Liver (tissue), 9 donors: ENCODE results near the gene MECP2. TPM values are rescaled to one million over a fixed set of nuclear protein-coding genes. Genes with fewer than 3 reads are reported as not detected.

Source experiments
- DNase-seq: peaks from one replicate; pipeline ENCODE4 v3.0.0-alpha.2; 2017; ENCODE audit warnings: low spot score
- H3K27ac ChIP-seq, 2 donors: one replicate each; pipeline ENCODE4 v1.7.0; 2013; ENCODE audit warnings: inconsistent platforms in 2 of 2, low read length in 2 of 2, control low read depth in 1 of 2, low read depth in 1 of 2, mild to moderate bottlenecking in 1 of 2
- H3K27me3 ChIP-seq, 4 donors: one replicate each; pipeline versions ENCODE4 v1.6.1 to v1.7.0; 2013; ENCODE audit warnings: low read length in 3 of 4, inconsistent platforms in 1 of 4, mild to moderate bottlenecking in 1 of 4, moderate library complexity in 1 of 4; ENCODE audit not compliant: control insufficient read depth in 4 of 4, insufficient read depth in 4 of 4
- H3K36me3 ChIP-seq, 4 donors: one replicate each; pipeline versions ENCODE4 v1.6.1 to v1.7.0; 2013; ENCODE audit warnings: low read length in 3 of 4, mild to moderate bottlenecking in 3 of 4, low read depth in 1 of 4, moderate library complexity in 1 of 4; ENCODE audit not compliant: control insufficient read depth in 4 of 4, insufficient read depth in 3 of 4
- H3K4me1 ChIP-seq, 4 donors: one replicate each; pipeline versions ENCODE4 v1.6.1 to v1.7.0; 2013; ENCODE audit warnings: low read length in 3 of 4, mild to moderate bottlenecking in 3 of 4, moderate library complexity in 1 of 4; ENCODE audit not compliant: control insufficient read depth in 4 of 4, insufficient read depth in 4 of 4
- H3K4me3 ChIP-seq, 3 donors: one replicate each; pipeline versions ENCODE4 v1.6.1 to v1.7.0; 2013; ENCODE audit warnings: low read length in 3 of 3, control low read depth in 1 of 3, low read depth in 1 of 3, mild to moderate bottlenecking in 1 of 3
- H3K9ac ChIP-seq, 2 donors: one replicate each; pipeline ENCODE4 v1.7.0; 2013; ENCODE audit warnings: low read length in 2 of 2, mild to moderate bottlenecking in 2 of 2, moderate library complexity in 2 of 2, control low read depth in 1 of 2, low read depth in 1 of 2
- H3K9me3 ChIP-seq, 4 donors: one replicate each; pipeline versions ENCODE4 v1.6.1 to v1.7.0; 2013; ENCODE audit warnings: low read length in 3 of 4; ENCODE audit not compliant: control insufficient read depth in 4 of 4
- EGR1 ChIP-seq, 2 donors: IDR thresholded peaks; 2 replicates each; pipeline ENCODE4 v1.6.1; 2016 to 2018; ENCODE audit warnings: antibody characterized with exemption in 2 of 2, low read depth in 2 of 2
- FOXA1 ChIP-seq: IDR thresholded peaks from 2 replicates; pipeline ENCODE4 v1.6.1; 2016; ENCODE audit warnings: antibody characterized with exemption
- FOXA2 ChIP-seq: IDR thresholded peaks from 2 replicates; pipeline ENCODE4 v1.6.1; 2016; ENCODE audit warnings: antibody characterized with exemption
- HNF4A ChIP-seq, 2 donors: conservative IDR thresholded peaks; 2 replicates each; pipeline ENCODE4 v1.6.1; 2016; ENCODE audit warnings: antibody characterized with exemption in 2 of 2, mild to moderate bottlenecking in 2 of 2
- HNF4G ChIP-seq: IDR thresholded peaks from 2 replicates; pipeline ENCODE4 v1.6.1; 2016; ENCODE audit warnings: antibody characterized with exemption
- JUND ChIP-seq, 2 donors: IDR thresholded peaks; 2 replicates each; pipeline ENCODE4 v1.6.1; 2016; ENCODE audit warnings: antibody characterized with exemption in 2 of 2
- NR2F2 ChIP-seq: IDR thresholded peaks from 2 replicates; pipeline ENCODE4 v1.6.1; 2016; ENCODE audit warnings: antibody characterized with exemption
- RAD21 ChIP-seq, 2 donors: IDR thresholded peaks; 2 replicates each; pipeline ENCODE4 v1.6.1; 2016; ENCODE audit warnings: antibody characterized with exemption in 2 of 2, mild to moderate bottlenecking in 2 of 2
- REST ChIP-seq: IDR thresholded peaks from 2 replicates; pipeline ENCODE4 v1.6.1; 2016; ENCODE audit warnings: antibody characterized with exemption, mild to moderate bottlenecking
- RXRA ChIP-seq, 2 donors: IDR thresholded peaks; 2 replicates each; pipeline ENCODE4 v1.6.1; 2017 to 2018; ENCODE audit warnings: antibody characterized with exemption in 2 of 2, mild to moderate bottlenecking in 1 of 2
- SP1 ChIP-seq: IDR thresholded peaks from 2 replicates; pipeline ENCODE4 v1.6.1; 2018; ENCODE audit warnings: antibody characterized with exemption, mild to moderate bottlenecking
- TAF1 ChIP-seq: conservative IDR thresholded peaks from 2 replicates; pipeline ENCODE4 v1.6.1; 2016; ENCODE audit warnings: antibody characterized with exemption, mild to moderate bottlenecking
- YY1 ChIP-seq: IDR thresholded peaks from 2 replicates; pipeline ENCODE4 v1.6.1; 2016; ENCODE audit warnings: antibody characterized with exemption, mild to moderate bottlenecking
- ZBTB33 ChIP-seq: IDR thresholded peaks from 2 replicates; pipeline ENCODE4 v1.6.1; 2016; ENCODE audit warnings: antibody characterized with exemption
- WGBS: extraction: QIAGEN DNeasy Blood & Tissue Kit; methylation state at CpG from one replicate; pipeline ENCODE4 v1.1.7; 2013; 5-methylcytosine and 5-hydroxymethylcytosine counted together
- polyA plus RNA-seq, 2 donors: library from polyadenylated mRNA; stranded (reverse) in 1 of 2; unstranded in 1 of 2; fragments of 200-250 nt in 1 of 2; fragments of >200 nt in 1 of 2; fragmentation: Nextera tagmentation in 1 of 2; extraction: Ambion mirVana in 1 of 2; gene quantifications; one replicate each; pipeline versions ENCODE4 v1.2.1 to v1.2.3, GENCODE V29; 2013 to 2015
- total RNA-seq, 2 donors: library from RNA; depleted of rRNA; stranded (reverse); fragments of >200 nt; gene quantifications; one replicate each; pipeline ENCODE4 v1.2.3, GENCODE V29; 2014
- TF ChIP-seq, protein P1 (sequence below): IDR thresholded peaks from 2 replicates; pipeline ENCODE4 v1.6.1; 2016; ENCODE audit warnings: antibody characterized with exemption
- TF ChIP-seq, protein P2 (sequence below): fragments of 150-350 bp; IDR thresholded peaks from 2 replicates; pipeline ENCODE4 v1.5.1; 2017; ENCODE audit warnings: improper control_type of control experiment, low read depth, low read length; ENCODE audit not compliant: missing input control
- donor health status: healthy.
- donor health status: healthy.
- donor health status: healthy.
- donor health status: healthy.
- donor health status: healthy.

Gene MECP2
- total and polyA plus RNA-seq, 4 donors, result 6.9 to 22.0 (median 10.0) TPM

GRCh38 chrX:154006947-154007346 is 90.6 kb downstream of the MECP2 start (continued):
- TF ChIP-seq ZBTB33 (no peak), EGR1 (IDR thresholded peaks at IDR 0.05; ENCODE audit: low read depth in 2 of 2) (no peak), HNF4G (no peak)
- TF ChIP-seq, protein P1, sequence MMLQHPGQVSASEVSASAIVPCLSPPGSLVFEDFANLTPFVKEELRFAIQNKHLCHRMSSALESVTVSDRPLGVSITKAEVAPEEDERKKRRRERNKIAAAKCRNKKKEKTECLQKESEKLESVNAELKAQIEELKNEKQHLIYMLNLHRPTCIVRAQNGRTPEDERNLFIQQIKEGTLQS, result no peak

- H3K4me3 ChIP-seq, result no peak overlapping the region
- no peaks in the 10 kb centered on the region for H3K27me3 ChIP-seq
- TF ChIP-seq TAF1, result no peak
- no peak for TF ChIP-seq HNF4A (conservative IDR thresholded peaks at IDR 0.05)
- TF ChIP-seq RAD21 (IDR thresholded peaks at IDR 0.05), result no peak
- TF ChIP-seq REST, result no peak
- TF ChIP-seq YY1, result no peak
- TF ChIP-seq SP1, result no peak
- no peak for TF ChIP-seq RXRA (IDR thresholded peaks at IDR 0.05)
- TF ChIP-seq, protein P2, sequence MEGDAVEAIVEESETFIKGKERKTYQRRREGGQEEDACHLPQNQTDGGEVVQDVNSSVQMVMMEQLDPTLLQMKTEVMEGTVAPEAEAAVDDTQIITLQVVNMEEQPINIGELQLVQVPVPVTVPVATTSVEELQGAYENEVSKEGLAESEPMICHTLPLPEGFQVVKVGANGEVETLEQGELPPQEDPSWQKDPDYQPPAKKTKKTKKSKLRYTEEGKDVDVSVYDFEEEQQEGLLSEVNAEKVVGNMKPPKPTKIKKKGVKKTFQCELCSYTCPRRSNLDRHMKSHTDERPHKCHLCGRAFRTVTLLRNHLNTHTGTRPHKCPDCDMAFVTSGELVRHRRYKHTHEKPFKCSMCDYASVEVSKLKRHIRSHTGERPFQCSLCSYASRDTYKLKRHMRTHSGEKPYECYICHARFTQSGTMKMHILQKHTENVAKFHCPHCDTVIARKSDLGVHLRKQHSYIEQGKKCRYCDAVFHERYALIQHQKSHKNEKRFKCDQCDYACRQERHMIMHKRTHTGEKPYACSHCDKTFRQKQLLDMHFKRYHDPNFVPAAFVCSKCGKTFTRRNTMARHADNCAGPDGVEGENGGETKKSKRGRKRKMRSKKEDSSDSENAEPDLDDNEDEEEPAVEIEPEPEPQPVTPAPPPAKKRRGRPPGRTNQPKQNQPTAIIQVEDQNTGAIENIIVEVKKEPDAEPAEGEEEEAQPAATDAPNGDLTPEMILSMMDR, result no peak
- TF ChIP-seq JUND (IDR thresholded peaks at IDR 0.05), result no peak
- no peak for TF ChIP-seq FOXA2
- no peak for TF ChIP-seq HNF4G
- no peak for TF ChIP-seq NR2F2
- TF ChIP-seq FOXA1, result no peak
- TF ChIP-seq, protein P1, result no peak
- no peak overlapping the region for H3K9ac ChIP-seq
- H3K36me3 ChIP-seq, result no peaks in the 10 kb centered on the region
- no peak for DNase-seq
- H3K4me1 ChIP-seq, result no peaks in the 10 kb centered on the region
- 88% methylated on average over 11 of the region's 11 CpGs for WGBS
- no peaks in the 10 kb centered on the region for H3K9me3 ChIP-seq
- H3K27ac ChIP-seq, result no peak overlapping the region
Measured at GRCh38 chrX:154004315-154004714, 93.2 kb downstream of the MECP2 start.
